Endothelial cell of umbilical vein (primary cell): ENCODE data around the gene BPTF. TPM values are rescaled to one million over a fixed set of nuclear protein-coding genes. Genes with fewer than 3 reads are reported as not detected.

Source experiments
- BruUV-seq: library from RNA; stranded (reverse); fragments of 400-500 nt; replicated peaks from 2 replicates; lab custom pipeline; 2021; lab: Mats Ljungman, UMichigan
- CTCF ChIA-PET: fragments of 300-600, 350-600 bp; sonication (Branson Sonifier 250); formaldehyde crosslinking; loops from one replicate; lab custom pipeline; 2021; ENCODE audit warnings: antibody characterized with exemption, inconsistent platforms; lab: Charles Lee
- POLR2A ChIA-PET: fragments of 300-600, 350-600 bp; sonication (Branson Sonifier 250); formaldehyde crosslinking; loops from one replicate; lab custom pipeline; 2021; ENCODE audit warnings: antibody characterized with exemption, inconsistent platforms; lab: Charles Lee
- DNase-seq: peaks from one replicate; pipeline ENCODE4 v3.0.0-alpha.2; 2011; ENCODE audit warnings: low read depth, low spot score
- FAIRE-seq: peaks from 2 replicates; lab custom pipeline; 2011; peaks lifted over from hg19 to GRCh38; lab: Jason Lieb, UNC
- H2AFZ ChIP-seq: 2 replicates; pipeline ENCODE4 v1.6.0; 2012; ENCODE audit warnings: low read depth, low read length, control low read depth, inconsistent platforms
- H3K27ac ChIP-seq: 2 replicates; pipeline ENCODE4 v1.5.1; 2011; ENCODE audit warnings: low read depth, mild to moderate bottlenecking, control low read depth, low read length, moderate library complexity; ENCODE audit not compliant: insufficient read depth
- H3K27me3 ChIP-seq, 2 experiments: 2 replicates each; pipeline versions ENCODE4 v1.6.0 to v1.6.1; 2011; ENCODE audit warnings: low read length in 2 of 2, mixed read lengths in 1 of 2; ENCODE audit not compliant: control insufficient read depth in 2 of 2, insufficient read depth in 2 of 2
- H3K36me3 ChIP-seq, 2 experiments: 2 replicates in 1 of 2; 3 replicates in 1 of 2; pipeline ENCODE4 v1.5.1; 2011; ENCODE audit warnings: low read length in 2 of 2, mild to moderate bottlenecking in 1 of 2, moderate library complexity in 1 of 2; ENCODE audit not compliant: control insufficient read depth in 2 of 2, insufficient read depth in 2 of 2; ENCODE audit errors: extremely low read depth in 1 of 2
- H3K4me1 ChIP-seq: 3 replicates; pipeline ENCODE4 v1.5.1; 2011; ENCODE audit warnings: mild to moderate bottlenecking, low read length; ENCODE audit not compliant: control insufficient read depth, insufficient read depth; ENCODE audit errors: extremely low read depth
- H3K4me2 ChIP-seq: 2 replicates; pipeline ENCODE4 v1.6.1; 2011; ENCODE audit warnings: low read length, control low read depth, mixed read lengths; ENCODE audit not compliant: insufficient read depth
- H3K4me3 ChIP-seq, 3 experiments: fragments of 200-600 bp in 1 of 3; sonication (generic), shearing (Covaris generic) in 1 of 3; replicated peaks in 1 of 3; 2 replicates each; pipeline ENCODE4 v1.5.1; 2011 to 2016; ENCODE audit warnings: control low read depth in 3 of 3, low read length in 3 of 3, mild to moderate bottlenecking in 2 of 3, inconsistent platforms in 1 of 3, low read depth in 1 of 3, moderate library complexity in 1 of 3; ENCODE audit not compliant: insufficient read depth in 1 of 3
- H3K79me2 ChIP-seq: 2 replicates; pipeline ENCODE4 v1.6.0; 2012; ENCODE audit warnings: low read length, inconsistent platforms; ENCODE audit not compliant: control insufficient read depth, insufficient read depth
- H3K9ac ChIP-seq: replicated peaks from 2 replicates; pipeline ENCODE3; 2011; ENCODE audit warnings: low read length, control low read depth; ENCODE audit not compliant: insufficient read depth; ENCODE audit errors: extremely low read depth
- H3K9me1 ChIP-seq: replicated peaks from 3 replicates; pipeline ENCODE4 v1.6.0; 2011; ENCODE audit warnings: mild to moderate bottlenecking, low read length; ENCODE audit not compliant: control insufficient read depth, insufficient read depth; ENCODE audit errors: extremely low read depth
- H3K9me3 ChIP-seq: replicated peaks from 2 replicates; pipeline ENCODE4 v1.5.1; 2012; ENCODE audit warnings: low read length, inconsistent platforms; ENCODE audit not compliant: control insufficient read depth, insufficient read depth
- H4K20me1 ChIP-seq: replicated peaks from 2 replicates; pipeline ENCODE3; 2011; ENCODE audit warnings: mild to moderate bottlenecking, low read length; ENCODE audit not compliant: control insufficient read depth, insufficient read depth; ENCODE audit errors: extremely low read depth
- CTCF ChIP-seq, 2 donors: IDR thresholded peaks; 1 replicate in 1 of 2; 2 replicates in 1 of 2; pipeline ENCODE4 v1.5.1; 2011; ENCODE audit warnings: low read length in 2 of 2, mild to moderate bottlenecking in 2 of 2, moderate library complexity in 2 of 2, control low read depth in 1 of 2, inconsistent platforms in 1 of 2, low read depth in 1 of 2; ENCODE audit not compliant: insufficient read depth in 1 of 2; ENCODE audit errors: extremely low read depth in 1 of 2
- EZH2 ChIP-seq: IDR thresholded peaks from 2 replicates; pipeline ENCODE4 v1.6.1; 2012; ENCODE audit warnings: borderline replicate concordance, low read depth, mild to moderate bottlenecking, moderate library complexity, low read length, inconsistent platforms; ENCODE audit not compliant: severe bottlenecking
- FOS ChIP-seq: IDR thresholded peaks from 2 replicates; pipeline ENCODE4 v1.6.1; 2011; ENCODE audit warnings: mild to moderate bottlenecking, low read length, moderate library complexity, borderline replicate concordance; ENCODE audit not compliant: insufficient read depth
- GATA2 ChIP-seq: IDR thresholded peaks from 2 replicates; pipeline ENCODE4 v1.7.0; 2011; ENCODE audit warnings: low read depth, mild to moderate bottlenecking, moderate library complexity, mixed read lengths, low read length; ENCODE audit not compliant: insufficient read length, insufficient read depth
- JUN ChIP-seq: IDR thresholded peaks from 2 replicates; pipeline ENCODE4 v1.6.1; 2011; ENCODE audit warnings: borderline replicate concordance, low read depth; ENCODE audit not compliant: insufficient read length, insufficient read depth
- MYC ChIP-seq: IDR thresholded peaks from one replicate; pipeline ENCODE4 v1.6.1; 2011; ENCODE audit warnings: mild to moderate bottlenecking, low read depth, low read length
- POLR2A ChIP-seq: IDR thresholded peaks from 2 replicates; pipeline ENCODE4 v1.6.1; 2012; ENCODE audit warnings: low read depth, mild to moderate bottlenecking, control low read depth, low read length
- POLR2AphosphoS5 ChIP-seq: IDR thresholded peaks from 2 replicates; pipeline ENCODE4 v1.6.1; 2012; ENCODE audit warnings: low read depth, mild to moderate bottlenecking, control low read depth, low read length, moderate library complexity; ENCODE audit not compliant: insufficient read depth
- dilution Hi-C: fragments of 300-500 bp; cut with MboI; formaldehyde crosslinking; loops from one replicate; pipeline ENCODE4 v1.15.0; 2019; ENCODE audit warnings: low sequenced_read_pairs; ENCODE audit not compliant: extremely low pct_ligation_motif_present
- intact Hi-C: fragments of 100-400 bp; cut with micrococcal nuclease; formaldehyde crosslinking; loops from one replicate; pipeline ENCODE4 v1.10.0; 2022
- polyA plus RNA-seq, 4 experiments: library from polyadenylated mRNA; depleted of rRNA in 3 of 4; stranded (reverse) in 3 of 4; unstranded in 1 of 4; fragments of >200 nt; gene quantifications; 2 replicates each; pipeline versions ENCODE4 v1.2.1 to v1.2.3, GENCODE V29; 2011 to 2012; ENCODE audit warnings: missing spikeins in 1 of 4
- total RNA-seq: library from RNA; stranded (reverse); gene quantifications from 2 replicates; pipeline ENCODE4 v1.2.3, GENCODE V29; 2021
- TF ChIP-seq, protein P1 (sequence below): IDR thresholded peaks from 2 replicates; pipeline ENCODE4 v1.6.1; 2011; ENCODE audit not compliant: insufficient read depth, insufficient read length

The BPTF gene
- total and polyA plus RNA-seq, 2 donors (not counting 3 experiments of a cell fraction or from before 2014, with no cell fraction given) = 41.0 to 88.1 TPM

GRCh38 chr17:67942810-67943209 lies 117.5 kb downstream of the BPTF start:
- H3K4me2 ChIP-seq = no peak overlapping the region
- H3K9me1 ChIP-seq = no peaks in the 10 kb centered on the region
- no peaks in the 10 kb centered on the region for H3K4me1 ChIP-seq
- no peak overlapping the region for H3K9ac ChIP-seq
- no peaks in the 10 kb centered on the region for H3K27me3 ChIP-seq
- no peak for FAIRE-seq
- H3K4me3 ChIP-seq = no peak overlapping the region
- peak; percentile 44 for DNase-seq
- TF ChIP-seq, protein P1, sequence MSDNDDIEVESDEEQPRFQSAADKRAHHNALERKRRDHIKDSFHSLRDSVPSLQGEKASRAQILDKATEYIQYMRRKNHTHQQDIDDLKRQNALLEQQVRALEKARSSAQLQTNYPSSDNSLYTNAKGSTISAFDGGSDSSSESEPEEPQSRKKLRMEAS = no peak
- TF ChIP-seq CTCF (IDR thresholded peaks at IDR 0.05; ENCODE audit: extremely low read depth in 1 of 2, insufficient read depth in 1 of 2, low read depth in 1 of 2, low read length in 2 of 2) = peak; percentile 39 to 58
- BruUV-seq = no TSS peak
- no peak overlapping the region for H3K27ac ChIP-seq
- H3K36me3 ChIP-seq = peaks cover 18 to 21% of the 10 kb centered on the region in 2 experiments
- ChIA-PET CTCF (interaction anchor here (0.6 to 2.5 kb wide), 26 partner anchors 9 to 524 kb away, joined by 3 to 11 read pairs (median 4); no protein-coding TSS in a partner anchor), POLR2A (no interaction called here)
- no peaks in the 10 kb centered on the region for H3K79me2 ChIP-seq
- no peaks in the 10 kb centered on the region for H4K20me1 ChIP-seq
- no peak overlapping the region for H2AFZ ChIP-seq
- dilution Hi-C loops = no loop called here
- intact Hi-C loops = no loop called here
- H3K9me3 ChIP-seq = no peaks in the 10 kb centered on the region

- peaks cover 18 to 30% of the 10 kb centered on the region in 2 experiments for H3K36me3 ChIP-seq
- no peaks in the 10 kb centered on the region for H3K9me1 ChIP-seq
- no TSS peak for BruUV-seq
- no peaks in the 10 kb centered on the region for H4K20me1 ChIP-seq
- no peak overlapping the region for H3K4me3 ChIP-seq
- intact Hi-C loops (no loop called here), dilution Hi-C loops (no loop called here)
- ChIA-PET POLR2A (no interaction called here), CTCF (interaction anchor here (1.0 to 2.5 kb wide), 3 partner anchors 12 to 143 kb away, joined by 3 to 11 read pairs (median 4); no protein-coding TSS in a partner anchor)
- no peak overlapping the region for H3K9ac ChIP-seq
- no peaks in the 10 kb centered on the region for H3K4me1 ChIP-seq
- no peak overlapping the region for H3K27ac ChIP-seq
- no peak overlapping the region for H3K4me2 ChIP-seq
- no peaks in the 10 kb centered on the region for H3K9me3 ChIP-seq
- DNase-seq = no peak
- H3K27me3 ChIP-seq = no peaks in the 10 kb centered on the region
- no peak overlapping the region for H2AFZ ChIP-seq
- H3K79me2 ChIP-seq = no peaks in the 10 kb centered on the region
- TF ChIP-seq POLR2AphosphoS5 = no peak
- no peak for TF ChIP-seq POLR2A
- no peak for TF ChIP-seq GATA2
- TF ChIP-seq MYC = no peak
- no peak for TF ChIP-seq JUN
- TF ChIP-seq CTCF (IDR thresholded peaks at IDR 0.05; ENCODE audit: extremely low read depth in 1 of 2, insufficient read depth in 1 of 2, low read depth in 1 of 2, low read length in 2 of 2) = no peak
- no peak for TF ChIP-seq FOS
- TF ChIP-seq, protein P1 = no peak
- TF ChIP-seq EZH2 = no peak
- no peak for FAIRE-seq
These were observed 118.7 kb downstream of the BPTF start for GRCh38 chr17:67944035-67944434.
